MM.1S (cell line): ENCODE results near the gene S100A7.
"Not testable (repeated sequence)": the region's sequence is repeated elsewhere in the genome, so short reads cannot be mapped to it uniquely, and the experiment has no call there.

Experiments
- DNase-seq: peaks from one replicate; pipeline ENCODE4 v3.0.0-alpha.2; 2015
- H2AFZ ChIP-seq: fragments of 300-600 bp; sonication (generic); 2 replicates; pipeline ENCODE4 v1.6.0; 2016; ENCODE audit warnings: antibody characterized with exemption, low read length
- H3F3A ChIP-seq: fragments of 300-600 bp; sonication (generic); 2 replicates; pipeline ENCODE4 v1.6.1; 2016; ENCODE audit warnings: mild to moderate bottlenecking, antibody characterized with exemption, low read length, moderate library complexity, mixed read lengths; ENCODE audit not compliant: insufficient read depth
- H3K27ac ChIP-seq: fragments of 300-600 bp; sonication (generic); 2 replicates; pipeline ENCODE4 v1.5.1; 2016; ENCODE audit warnings: mild to moderate bottlenecking, low read length
- H3K27me3 ChIP-seq: fragments of 300-600 bp; sonication (generic); replicated peaks from 2 replicates; pipeline ENCODE4 v1.6.0; 2016; ENCODE audit warnings: low read length; ENCODE audit not compliant: insufficient read depth
- H3K36me3 ChIP-seq: fragments of 300-600 bp; sonication (generic); replicated peaks from 2 replicates; pipeline ENCODE4 v1.6.1; 2016; ENCODE audit warnings: mild to moderate bottlenecking, low read length, mixed read lengths; ENCODE audit not compliant: insufficient read depth
- H3K4me1 ChIP-seq: fragments of 300-600 bp; sonication (generic); 2 replicates; pipeline ENCODE4 v1.6.1; 2016; ENCODE audit warnings: low read length, mixed read lengths
- H3K4me2 ChIP-seq: fragments of 300-600 bp; sonication (generic); 2 replicates; pipeline ENCODE4 v1.6.0; 2016; ENCODE audit warnings: low read depth, low read length
- H3K4me3 ChIP-seq: fragments of 300-600 bp; sonication (generic); 2 replicates; pipeline ENCODE4 v1.5.1; 2016; ENCODE audit warnings: low read length, mixed read lengths
- H3K79me2 ChIP-seq: fragments of 300-600 bp; sonication (generic); 2 replicates; pipeline ENCODE4 v1.6.1; 2016; ENCODE audit warnings: mixed run types, low read length, mixed read lengths
- H3K9ac ChIP-seq: fragments of 300-600 bp; sonication (generic); 2 replicates; pipeline ENCODE4 v1.6.1; 2016; ENCODE audit warnings: low read length, mixed read lengths
- H3K9me2 ChIP-seq: fragments of 300-600 bp; sonication (generic); replicated peaks from 2 replicates; pipeline ENCODE4 v1.6.1; 2016; ENCODE audit warnings: mild to moderate bottlenecking, low read length, mixed read lengths; ENCODE audit not compliant: insufficient read depth
- H3K9me3 ChIP-seq: fragments of 300-600 bp; sonication (generic); replicated peaks from 2 replicates; pipeline ENCODE4 v1.6.1; 2016; ENCODE audit warnings: mild to moderate bottlenecking, low read length, mixed read lengths; ENCODE audit not compliant: insufficient read depth
- H4K20me1 ChIP-seq: fragments of 300-600 bp; sonication (generic); 2 replicates; pipeline ENCODE4 v1.6.1; 2016; ENCODE audit warnings: mild to moderate bottlenecking, low read length, moderate library complexity, mixed read lengths; ENCODE audit not compliant: insufficient read depth
- CTCF ChIP-seq: fragments of 300-600 bp; sonication (generic); IDR thresholded peaks from 2 replicates; pipeline ENCODE4 v1.5.1; 2016; ENCODE audit warnings: antibody characterized with exemption, low read length, mixed read lengths
- EZH2 ChIP-seq: fragments of 300-600 bp; sonication (generic); optimal IDR thresholded peaks from 2 replicates; pipeline ENCODE3; 2017; ENCODE audit warnings: low read depth, mild to moderate bottlenecking, antibody characterized with exemption, low read length, mixed read lengths
- EZH2phosphoT487 ChIP-seq: fragments of 300-600 bp; sonication (generic); IDR thresholded peaks from 2 replicates; pipeline ENCODE4 v1.6.1; 2018; ENCODE audit warnings: antibody characterized with exemption, low read length

The S100A7 gene

GRCh38 chr1:153465811-153466636 is 5.6 kb upstream of the S100A7 start:
- Histone ChIP-seq H3K9me3 (no peaks in the 10 kb centered on the region), H3K27ac (no peak overlapping the region), H3K9ac (no peak overlapping the region), H3K4me1 (no peaks in the 10 kb centered on the region), H3K79me2 (no peaks in the 10 kb centered on the region), H3K4me3 (no peak overlapping the region), H4K20me1 (no peaks in the 10 kb centered on the region), H3K4me2 (peak overlapping the region; percentile 21; the same call in 1 of the 2 replicates), H3K36me3 (no peaks in the 10 kb centered on the region), H3K9me2 (no peaks in the 10 kb centered on the region), H2AFZ (peak overlapping the region; percentile 29), H3K27me3 (0 out of 2 replicates have a peak, but pooled peaks cover 15% of the 10 kb centered on the region), H3F3A (no peaks in the 10 kb centered on the region)
- peak; percentile 70 for DNase-seq
- TF ChIP-seq CTCF (peak; percentile 93), EZH2 (no peak)

- not testable (repeated sequence) for H3K9me2 ChIP-seq, H3K79me2 ChIP-seq, H3K9ac ChIP-seq, H4K20me1 ChIP-seq, H2AFZ ChIP-seq, H3K4me2 ChIP-seq, H3F3A ChIP-seq, H3K36me3 ChIP-seq, DNase-seq, H3K27ac ChIP-seq, H3K9me3 ChIP-seq, H3K4me3 ChIP-seq, H3K4me1 ChIP-seq
- peaks cover 26% of the 10 kb centered on the region; the same call in 1 of the 2 replicates for H3K27me3 ChIP-seq
These were observed 2.3 kb upstream of the S100A7 start for GRCh38 chr1:153462741-153463140.

- H3K79me2 ChIP-seq = no peaks in the 10 kb centered on the region
- DNase-seq = peak; percentile 1
- no peak overlapping the region for H2AFZ ChIP-seq
- no peaks in the 10 kb centered on the region for H3F3A ChIP-seq
- TF ChIP-seq EZH2 = no peak
- TF ChIP-seq EZH2phosphoT487 = no peak
- no peak for TF ChIP-seq CTCF
- H3K27ac ChIP-seq = no peak overlapping the region
- H3K4me3 ChIP-seq = no peak overlapping the region
- no peak overlapping the region for H3K9ac ChIP-seq
- H3K36me3 ChIP-seq = no peaks in the 10 kb centered on the region
- H3K9me3 ChIP-seq = no peaks in the 10 kb centered on the region
- H4K20me1 ChIP-seq = no peaks in the 10 kb centered on the region
- no peaks in the 10 kb centered on the region for H3K4me1 ChIP-seq
- no peaks in the 10 kb centered on the region for H3K9me2 ChIP-seq
- H3K4me2 ChIP-seq = no peak overlapping the region
- H3K27me3 ChIP-seq = peaks cover 26% of the 10 kb centered on the region; the same call in 1 of the 2 replicates
These were observed 796 bp downstream of the S100A7 start for GRCh38 chr1:153459655-153460054.

- Histone ChIP-seq H3K4me1 (no peaks in the 10 kb centered on the region), H3K27me3 (peaks cover 11% of the 10 kb centered on the region; the same call in 1 of the 2 replicates), H3F3A (no peaks in the 10 kb centered on the region), H3K9me3 (no peaks in the 10 kb centered on the region), H3K79me2 (no peaks in the 10 kb centered on the region), H3K36me3 (no peaks in the 10 kb centered on the region), H3K27ac (no peak overlapping the region), H3K9ac (no peak overlapping the region), H3K9me2 (no peaks in the 10 kb centered on the region), H2AFZ (no peak overlapping the region), H3K4me3 (no peak overlapping the region), H4K20me1 (no peaks in the 10 kb centered on the region), H3K4me2 (no peak overlapping the region)
- TF ChIP-seq EZH2 (no peak), CTCF (no peak), EZH2phosphoT487 (no peak)
- no peak for DNase-seq
These were observed 4.1 kb downstream of the S100A7 start for GRCh38 chr1:153456396-153456795.

- not testable (repeated sequence) for H3K36me3 ChIP-seq, H2AFZ ChIP-seq, H3K9me2 ChIP-seq, DNase-seq, H3K9ac ChIP-seq, H3K4me2 ChIP-seq, H3K9me3 ChIP-seq, H4K20me1 ChIP-seq, H3K4me1 ChIP-seq, H3K79me2 ChIP-seq, H3K4me3 ChIP-seq, H3K27me3 ChIP-seq, H3F3A ChIP-seq, H3K27ac ChIP-seq
These were observed 11.6 kb downstream of the S100A7 start for GRCh38 chr1:153448851-153449250.
